ENCODE results near the gene SLC24A1.

- TF ChIP-seq POLR2AphosphoS5 (IDR thresholded peaks at IDR 0.05; ENCODE audit: low read depth, low read length) = no peak
- TF ChIP-seq POLR2A (IDR thresholded peaks at IDR 0.05; ENCODE audit: low read depth, low read length) = no peak
- no peak for TF ChIP-seq SPI1 (IDR thresholded peaks at IDR 0.05; ENCODE audit: low read depth, low read length)
- TF ChIP-seq TAF1 (IDR thresholded peaks at IDR 0.05; ENCODE audit: low read depth, low read length) = no peak
Observed at GRCh38 chr15:65603559-65603958, 18.2 kb upstream of the SLC24A1 start.

Measured in GM12891 (cell line).